HCT116 (cell line): ENCODE measurements around the gene KLHL24.

Experiments used
- CEBPB ChIP-seq: IDR thresholded peaks from 2 replicates; pipeline ENCODE4 v1.6.1; 2012; ENCODE audit warnings: low read depth
- EZH2 ChIP-seq: fragments of 200-600 bp; sonication (generic); IDR thresholded peaks from 2 replicates; pipeline ENCODE4 v1.6.1; 2017; ENCODE audit warnings: antibody characterized with exemption, mixed run types
- EZH2phosphoT487 ChIP-seq: fragments of 200-600 bp; IDR thresholded peaks from 2 replicates; pipeline ENCODE4 v1.6.1; 2018; ENCODE audit warnings: antibody characterized with exemption, borderline replicate concordance
- JUND ChIP-seq: IDR thresholded peaks from 2 replicates; pipeline ENCODE4 v1.6.1; 2012
- POLR2A ChIP-seq: IDR thresholded peaks from 2 replicates; pipeline ENCODE4 v1.7.0; 2011; ENCODE audit warnings: borderline replicate concordance; ENCODE audit not compliant: insufficient read depth, insufficient read length; ENCODE audit errors: extremely low read depth
- POLR2AphosphoS5 ChIP-seq: IDR thresholded peaks from 2 replicates; pipeline ENCODE4 v1.6.1; 2011; ENCODE audit warnings: mild to moderate bottlenecking, low read depth, low read length, moderate library complexity
- SIN3A ChIP-seq: IDR thresholded peaks from 2 replicates; pipeline ENCODE4 v1.6.1; 2012; ENCODE audit warnings: low read depth
- SP1 ChIP-seq: IDR thresholded peaks from 2 replicates; pipeline ENCODE4 v1.6.1; 2012; ENCODE audit warnings: low read depth
- YY1 ChIP-seq: IDR thresholded peaks from 2 replicates; pipeline ENCODE4 v1.6.1; 2011; ENCODE audit warnings: low read length, low read depth, moderate library complexity, mild to moderate bottlenecking; ENCODE audit not compliant: insufficient replicate concordance; ENCODE audit errors: extremely low read depth
- TF ChIP-seq, protein P1 (sequence below), 3 experiments: fragments of 200-600 bp in 1 of 3; sonication (generic) in 1 of 3; IDR thresholded peaks in 2 of 3; conservative IDR thresholded peaks in 1 of 3; 2 replicates each; pipeline ENCODE4 v1.5.1; 2012 to 2017; ENCODE audit warnings: low read depth in 2 of 3, low read length in 2 of 3, antibody characterized with exemption in 1 of 3, borderline replicate concordance in 1 of 3, control low read depth in 1 of 3, mild to moderate bottlenecking in 1 of 3, mixed read lengths in 1 of 3, mixed run types in 1 of 3, moderate library complexity in 1 of 3; ENCODE audit not compliant: insufficient read depth in 1 of 3
- TF ChIP-seq, protein P2 (sequence below): IDR thresholded peaks from 2 replicates; pipeline ENCODE4 v1.6.1; 2012; ENCODE audit warnings: low read depth

DNA sequence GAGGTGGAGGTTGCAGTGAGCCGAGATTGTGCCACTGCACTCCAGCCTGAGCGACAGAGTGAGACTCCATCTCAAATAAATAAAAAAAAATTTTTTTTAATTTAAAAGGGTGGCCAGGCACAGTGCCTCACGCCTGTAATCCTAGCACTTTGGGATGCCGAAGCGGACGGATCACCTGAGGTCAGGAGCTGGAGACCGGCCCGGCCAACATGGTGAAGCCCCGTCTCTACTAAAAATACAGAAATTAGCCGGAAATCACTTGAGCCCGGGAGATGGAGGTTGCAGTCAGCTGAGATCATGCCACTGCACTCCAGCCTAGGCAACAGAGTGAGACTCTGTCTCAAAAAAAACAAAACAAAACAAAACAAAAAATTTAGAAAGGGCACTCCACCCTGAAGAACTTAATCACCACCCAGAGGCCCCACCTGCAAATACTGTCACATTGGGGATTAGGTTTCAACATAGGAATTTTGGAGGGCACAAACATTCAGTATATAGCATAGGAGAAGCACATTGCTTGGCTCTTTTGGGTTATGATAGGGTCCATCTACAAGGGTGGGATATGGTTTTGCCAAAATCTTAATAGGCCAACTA is 55.1 kb downstream of the KLHL24 start:
- no peak for TF ChIP-seq POLR2A
- TF ChIP-seq, protein P1, sequence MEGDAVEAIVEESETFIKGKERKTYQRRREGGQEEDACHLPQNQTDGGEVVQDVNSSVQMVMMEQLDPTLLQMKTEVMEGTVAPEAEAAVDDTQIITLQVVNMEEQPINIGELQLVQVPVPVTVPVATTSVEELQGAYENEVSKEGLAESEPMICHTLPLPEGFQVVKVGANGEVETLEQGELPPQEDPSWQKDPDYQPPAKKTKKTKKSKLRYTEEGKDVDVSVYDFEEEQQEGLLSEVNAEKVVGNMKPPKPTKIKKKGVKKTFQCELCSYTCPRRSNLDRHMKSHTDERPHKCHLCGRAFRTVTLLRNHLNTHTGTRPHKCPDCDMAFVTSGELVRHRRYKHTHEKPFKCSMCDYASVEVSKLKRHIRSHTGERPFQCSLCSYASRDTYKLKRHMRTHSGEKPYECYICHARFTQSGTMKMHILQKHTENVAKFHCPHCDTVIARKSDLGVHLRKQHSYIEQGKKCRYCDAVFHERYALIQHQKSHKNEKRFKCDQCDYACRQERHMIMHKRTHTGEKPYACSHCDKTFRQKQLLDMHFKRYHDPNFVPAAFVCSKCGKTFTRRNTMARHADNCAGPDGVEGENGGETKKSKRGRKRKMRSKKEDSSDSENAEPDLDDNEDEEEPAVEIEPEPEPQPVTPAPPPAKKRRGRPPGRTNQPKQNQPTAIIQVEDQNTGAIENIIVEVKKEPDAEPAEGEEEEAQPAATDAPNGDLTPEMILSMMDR (IDR thresholded peaks at IDR 0.05 in 2 of 3, conservative IDR thresholded peaks at IDR 0.05 in 1 of 3; ENCODE audit: borderline replicate concordance in 1 of 3, insufficient read depth in 1 of 3, low read depth in 2 of 3, low read length in 2 of 3), result no peak
- TF ChIP-seq EZH2phosphoT487, result no peak
- no peak for TF ChIP-seq YY1
- TF ChIP-seq, protein P2, sequence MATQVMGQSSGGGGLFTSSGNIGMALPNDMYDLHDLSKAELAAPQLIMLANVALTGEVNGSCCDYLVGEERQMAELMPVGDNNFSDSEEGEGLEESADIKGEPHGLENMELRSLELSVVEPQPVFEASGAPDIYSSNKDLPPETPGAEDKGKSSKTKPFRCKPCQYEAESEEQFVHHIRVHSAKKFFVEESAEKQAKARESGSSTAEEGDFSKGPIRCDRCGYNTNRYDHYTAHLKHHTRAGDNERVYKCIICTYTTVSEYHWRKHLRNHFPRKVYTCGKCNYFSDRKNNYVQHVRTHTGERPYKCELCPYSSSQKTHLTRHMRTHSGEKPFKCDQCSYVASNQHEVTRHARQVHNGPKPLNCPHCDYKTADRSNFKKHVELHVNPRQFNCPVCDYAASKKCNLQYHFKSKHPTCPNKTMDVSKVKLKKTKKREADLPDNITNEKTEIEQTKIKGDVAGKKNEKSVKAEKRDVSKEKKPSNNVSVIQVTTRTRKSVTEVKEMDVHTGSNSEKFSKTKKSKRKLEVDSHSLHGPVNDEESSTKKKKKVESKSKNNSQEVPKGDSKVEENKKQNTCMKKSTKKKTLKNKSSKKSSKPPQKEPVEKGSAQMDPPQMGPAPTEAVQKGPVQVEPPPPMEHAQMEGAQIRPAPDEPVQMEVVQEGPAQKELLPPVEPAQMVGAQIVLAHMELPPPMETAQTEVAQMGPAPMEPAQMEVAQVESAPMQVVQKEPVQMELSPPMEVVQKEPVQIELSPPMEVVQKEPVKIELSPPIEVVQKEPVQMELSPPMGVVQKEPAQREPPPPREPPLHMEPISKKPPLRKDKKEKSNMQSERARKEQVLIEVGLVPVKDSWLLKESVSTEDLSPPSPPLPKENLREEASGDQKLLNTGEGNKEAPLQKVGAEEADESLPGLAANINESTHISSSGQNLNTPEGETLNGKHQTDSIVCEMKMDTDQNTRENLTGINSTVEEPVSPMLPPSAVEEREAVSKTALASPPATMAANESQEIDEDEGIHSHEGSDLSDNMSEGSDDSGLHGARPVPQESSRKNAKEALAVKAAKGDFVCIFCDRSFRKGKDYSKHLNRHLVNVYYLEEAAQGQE, result no peak
- no peak for TF ChIP-seq EZH2
- TF ChIP-seq SP1, result no peak
- TF ChIP-seq SIN3A, result no peak
- no peak for TF ChIP-seq POLR2AphosphoS5
- TF ChIP-seq CEBPB, result no peak
- TF ChIP-seq JUND, result no peak
